Midbrain (tissue), 1 donor: ENCODE results near the gene CEP57L1.
"Not testable (repeated sequence)": the region's sequence is repeated elsewhere in the genome, so short reads cannot be mapped to it uniquely, and the experiment has no call there.

ENCODE experiments used
- DNase-seq: peaks from one replicate; lab custom pipeline; 2025; lab: John Stamatoyannopoulos, UW

Gene CEP57L1

DNA sequence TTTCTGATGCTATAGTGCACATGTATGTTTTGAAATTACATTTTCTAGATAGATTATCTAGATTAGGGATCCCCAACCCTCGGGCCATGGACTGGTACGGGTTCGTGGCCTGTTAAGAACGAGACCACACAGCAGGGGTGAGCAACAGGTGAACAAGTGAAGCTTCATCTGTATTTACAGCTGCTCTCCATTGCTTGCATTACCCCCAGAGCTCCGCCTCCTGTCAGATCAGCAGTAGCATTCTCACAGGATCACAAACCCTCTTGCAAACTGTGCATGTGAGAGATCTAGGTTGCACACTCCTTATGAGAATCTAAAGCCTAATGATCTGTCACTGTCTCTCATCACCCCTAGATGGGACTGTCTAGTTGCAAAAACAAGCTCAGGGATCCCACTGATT lies 10.4 kb downstream of the CEP57L1 start:
- no peak for DNase-seq

DNA sequence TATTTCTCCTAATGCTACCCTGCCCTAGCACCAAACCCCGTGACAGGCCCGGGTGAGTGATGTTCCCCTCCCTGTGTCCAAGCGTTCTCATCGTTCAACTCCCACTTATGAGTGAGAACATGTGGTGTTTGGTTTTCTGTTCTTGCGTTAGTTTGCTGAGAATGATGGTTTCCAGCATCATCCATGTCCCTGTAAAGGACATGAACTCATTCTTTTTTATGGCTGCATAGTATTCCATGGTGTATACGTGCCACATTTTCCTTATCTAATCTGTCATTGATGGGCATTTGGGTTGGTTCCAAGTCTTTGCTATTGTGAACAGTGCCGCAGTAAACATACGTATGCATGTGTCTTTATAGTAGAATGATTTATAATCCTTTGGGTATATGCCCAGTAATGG lies 14.4 kb downstream of the CEP57L1 start:
- not testable (repeated sequence) for DNase-seq

DNA sequence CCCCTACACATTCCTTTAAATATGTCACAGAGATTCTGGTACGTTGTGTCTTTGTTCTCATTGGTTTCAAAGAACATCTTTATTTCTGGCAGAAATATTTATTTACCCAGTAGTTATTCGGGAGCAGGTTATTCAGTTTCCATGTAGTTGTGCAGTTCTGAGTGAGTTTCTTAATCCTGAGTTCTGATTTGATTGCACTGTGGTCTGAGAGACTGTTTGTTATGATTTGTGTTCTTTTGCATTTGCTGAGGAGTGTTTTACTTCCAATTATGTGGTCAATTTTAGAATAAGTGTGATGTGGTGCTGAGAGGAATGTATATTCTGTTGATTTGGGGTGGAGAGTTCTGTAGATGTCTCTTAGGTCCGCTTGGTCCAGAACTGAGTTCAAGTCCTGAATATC lies 17.4 kb downstream of the CEP57L1 start:
- DNase-seq, result not testable (repeated sequence)

GRCh38 chr6:109117346-109118035 lies 22.2 kb downstream of the CEP57L1 start:
- no peak for DNase-seq

DNA sequence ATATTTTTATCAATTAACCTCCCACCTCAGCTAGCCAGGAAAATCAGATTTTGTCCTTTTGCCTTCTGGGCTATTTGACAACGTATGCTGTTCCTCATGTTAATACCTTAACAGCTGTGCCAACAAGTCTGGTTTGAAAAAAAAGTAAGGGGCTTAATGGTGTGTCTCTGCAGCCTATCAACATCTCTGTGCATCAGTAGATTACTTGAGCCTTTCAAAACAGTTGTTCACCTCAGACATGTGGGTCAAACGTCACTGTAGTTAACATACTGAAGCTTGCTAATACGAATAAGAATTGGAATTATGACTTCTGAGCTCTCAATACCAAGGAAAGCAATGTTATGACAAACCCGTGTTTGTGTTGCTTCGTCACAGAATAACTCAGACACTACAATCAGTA lies 23.0 kb downstream of the CEP57L1 start:
- DNase-seq, result no peak

DNA sequence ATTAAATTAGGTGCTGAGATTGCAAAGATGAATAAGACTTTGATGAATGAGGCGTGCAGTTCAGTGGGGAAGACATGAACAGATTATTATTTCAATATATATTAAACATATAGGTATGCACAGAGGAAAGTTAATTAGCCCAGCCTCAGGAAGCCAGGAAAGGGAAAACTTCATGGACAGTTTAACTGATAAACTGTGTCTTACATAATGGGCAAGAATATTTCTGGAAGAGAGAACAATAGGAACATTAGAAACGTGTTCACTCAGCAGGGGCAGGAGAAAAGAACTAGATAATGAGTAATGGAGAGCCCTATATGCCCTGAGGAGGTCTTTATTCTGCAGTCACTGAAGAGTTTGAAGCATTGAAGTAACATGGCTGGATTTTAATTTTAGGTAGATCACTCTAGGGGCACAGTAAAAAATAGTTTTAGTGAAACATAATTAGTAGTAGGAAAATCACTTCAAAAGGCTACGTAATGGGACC lies 23.6 kb downstream of the CEP57L1 start:
- no peak for DNase-seq

GRCh38 chr6:109121411-109121810 lies 26.1 kb downstream of the CEP57L1 start:
- no peak for DNase-seq

DNA sequence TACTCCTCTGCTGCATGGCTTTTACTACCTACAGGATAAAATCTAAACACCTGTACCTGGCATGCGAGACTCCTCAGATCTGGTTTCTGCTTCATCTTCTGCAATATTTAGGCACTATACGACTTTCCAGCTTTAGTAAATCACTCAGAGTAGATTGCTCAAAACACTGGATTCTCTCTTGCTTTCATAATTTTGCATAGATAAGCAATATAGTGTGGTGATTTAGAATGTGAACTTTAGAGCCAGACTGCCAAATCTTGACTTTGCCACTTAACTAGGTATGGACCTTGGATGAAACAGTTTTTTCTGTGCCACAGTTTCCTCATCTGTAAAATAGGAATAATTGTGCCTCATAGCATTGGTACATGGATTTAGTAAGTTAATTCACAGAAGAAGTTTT lies 28.9 kb downstream of the CEP57L1 start:
- DNase-seq, result no peak

DNA sequence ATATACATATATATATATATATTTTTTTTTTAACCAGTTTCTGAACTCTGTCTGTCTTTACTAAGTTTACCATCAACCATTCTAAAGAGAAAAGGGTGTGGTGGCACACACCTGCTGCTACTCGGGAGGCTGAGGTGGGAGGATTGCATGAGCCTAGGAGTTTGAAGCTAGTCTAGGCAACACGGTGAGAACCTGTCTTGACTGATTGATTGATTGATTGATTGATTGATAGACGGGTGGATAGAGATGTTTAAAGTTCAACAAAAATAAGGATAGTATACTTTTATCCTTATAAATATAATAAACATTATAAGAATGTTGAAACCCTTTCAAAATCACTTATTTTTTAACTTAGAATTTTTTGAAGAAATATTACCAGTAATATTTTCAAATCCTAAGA lies 30.2 kb downstream of the CEP57L1 start:
- DNase-seq, result no peak

- DNase-seq, result no peak
Measured at GRCh38 chr6:109130065-109130464, 34.8 kb downstream of the CEP57L1 start.

DNA sequence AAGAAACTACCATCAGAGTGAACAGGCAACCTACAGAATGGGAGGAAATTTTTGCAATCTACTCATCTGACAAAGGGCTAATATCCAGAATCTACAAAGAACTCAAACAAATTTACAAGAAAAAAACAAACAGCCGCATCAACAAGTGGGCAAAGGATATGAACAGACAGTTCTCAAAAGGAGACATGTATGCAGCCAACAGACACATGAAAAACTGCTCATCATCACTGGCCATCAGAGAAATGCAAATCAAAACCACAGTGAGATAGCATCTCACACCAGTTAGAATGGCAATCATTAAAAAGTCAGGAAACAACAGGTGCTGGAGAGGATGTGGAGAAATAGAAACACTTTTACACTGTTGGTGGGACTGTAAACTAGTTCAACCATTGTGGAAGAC lies 40.3 kb downstream of the CEP57L1 start:
- DNase-seq, result not testable (repeated sequence)

DNA sequence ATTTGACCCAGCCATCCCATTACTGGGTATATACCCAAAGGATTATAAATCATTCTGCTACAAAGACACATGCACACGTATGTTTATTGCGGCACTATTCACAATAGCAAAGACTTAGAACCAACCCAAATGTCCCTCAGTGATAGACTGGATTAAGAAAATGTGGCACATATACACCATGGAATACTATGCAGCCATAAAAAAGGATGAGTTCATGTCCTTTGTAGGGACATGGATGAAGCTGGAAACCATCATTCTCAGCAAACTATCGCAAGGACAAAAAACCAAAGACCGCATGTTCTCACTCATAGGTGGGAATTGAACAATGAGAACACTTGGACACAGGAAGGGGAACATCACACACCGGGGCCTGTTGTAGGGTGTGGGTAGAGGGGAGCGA lies 40.7 kb downstream of the CEP57L1 start:
- not testable (repeated sequence) for DNase-seq

GRCh38 chr6:109136530-109136929 lies 41.2 kb downstream of the CEP57L1 start:
- not testable (repeated sequence) for DNase-seq

- DNase-seq, result no peak
Measured at GRCh38 chr6:109139109-109139508, 43.8 kb downstream of the CEP57L1 start.

DNA sequence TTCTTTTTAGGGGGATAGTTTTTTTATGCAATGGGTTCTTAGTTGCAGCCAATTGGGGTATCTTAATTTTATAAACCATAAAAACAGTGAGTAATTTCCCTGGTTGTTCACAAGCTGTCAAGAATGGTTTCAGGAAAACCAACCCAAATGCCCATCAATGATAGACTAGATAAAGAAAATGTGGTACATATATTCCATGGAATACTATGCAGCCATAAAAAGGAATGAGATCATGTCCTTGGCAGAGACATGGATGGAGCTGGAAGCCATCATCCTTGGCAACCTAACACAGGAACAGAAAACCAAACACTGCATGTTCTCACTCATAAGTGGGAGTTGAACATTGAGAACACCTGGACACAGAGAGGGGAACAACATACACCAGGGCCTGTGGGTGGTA lies 46.8 kb downstream of the CEP57L1 start:
- not testable (repeated sequence) for DNase-seq

DNA sequence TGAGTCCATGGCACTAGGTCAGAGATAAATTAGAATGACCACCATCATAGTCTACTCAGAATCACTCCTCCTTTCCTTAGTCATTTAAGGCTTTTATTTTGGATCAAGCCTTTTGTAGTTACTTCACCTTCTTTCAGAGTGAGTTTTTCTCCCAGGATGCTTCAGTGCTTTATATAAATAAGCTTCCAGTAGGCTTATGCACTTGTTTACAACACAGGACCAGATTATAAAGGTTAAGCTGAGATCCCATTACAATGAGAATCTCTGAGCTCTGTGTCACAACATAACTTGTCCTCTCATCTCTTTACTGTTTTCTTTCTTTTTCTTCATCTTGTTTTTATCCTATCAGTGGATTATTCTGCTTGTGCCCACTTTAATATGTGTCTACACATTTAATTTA lies 47.9 kb downstream of the CEP57L1 start:
- DNase-seq, result no peak

- DNase-seq, result not testable (repeated sequence)
Measured at GRCh38 chr6:109148251-109148650, 52.9 kb downstream of the CEP57L1 start.

DNA sequence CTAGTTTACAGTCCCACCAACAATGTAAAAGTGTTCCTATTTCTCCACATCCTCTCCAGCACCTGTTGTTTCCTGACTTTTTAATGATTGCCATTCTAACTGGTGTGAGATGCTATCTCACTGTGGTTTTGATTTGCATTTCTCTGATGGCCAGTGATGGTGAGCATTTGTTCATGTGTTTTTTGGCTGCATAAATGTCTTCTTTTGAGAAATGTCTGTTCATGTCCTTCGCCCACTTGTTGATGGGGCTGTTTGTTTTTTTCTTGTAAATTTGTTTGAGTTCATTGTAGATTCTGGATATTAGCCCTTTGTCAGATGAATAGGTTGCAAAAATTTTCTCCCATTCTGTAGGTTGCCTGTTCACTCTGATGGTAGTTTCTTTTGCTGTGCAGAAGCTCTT lies 53.4 kb downstream of the CEP57L1 start:
- DNase-seq, result not testable (repeated sequence)

- no peak for DNase-seq
Measured at GRCh38 chr6:109153752-109154151, 58.4 kb downstream of the CEP57L1 start.

DNA sequence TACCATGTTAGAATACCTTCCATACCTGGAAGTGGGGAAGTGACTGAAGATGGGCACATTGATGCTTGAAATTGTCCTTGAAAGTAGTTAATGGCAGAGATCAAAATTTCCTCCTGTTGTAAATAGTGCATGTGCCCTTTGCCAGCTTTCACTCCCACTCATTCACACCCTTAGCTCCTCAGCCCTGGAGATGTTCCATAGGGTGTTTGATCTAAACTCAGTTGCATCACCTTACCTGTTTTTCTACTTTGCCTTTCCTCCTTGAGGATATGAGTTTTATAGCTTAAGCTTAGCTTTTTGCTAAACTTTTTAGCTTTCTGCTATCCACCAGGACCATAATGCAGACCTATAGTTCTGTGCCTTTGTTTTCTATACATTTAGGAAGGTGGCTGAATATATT lies 69.0 kb downstream of the CEP57L1 start:
- DNase-seq, result no peak

- DNase-seq, result no peak
Measured at GRCh38 chr6:109165392-109165974, 70.2 kb downstream of the CEP57L1 start.

DNA sequence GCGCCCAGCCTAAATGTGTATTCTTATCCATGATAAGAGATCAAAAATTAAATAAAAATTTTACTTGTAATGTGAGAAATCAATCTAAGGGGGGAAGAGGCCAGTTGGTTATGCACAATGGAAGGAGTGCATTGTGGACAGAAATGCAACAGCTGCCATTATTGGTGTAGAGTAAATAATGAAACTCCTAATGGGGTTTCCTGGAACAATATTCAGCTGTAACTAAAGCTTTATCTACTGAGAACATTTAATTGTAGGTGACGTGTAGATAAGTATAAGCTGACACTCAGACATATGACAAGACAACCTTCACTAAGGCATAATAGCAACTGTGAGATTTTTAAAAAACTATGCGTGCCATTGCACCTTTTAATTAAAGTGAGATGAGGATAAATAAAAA lies 71.4 kb downstream of the CEP57L1 start:
- no peak for DNase-seq

DNA sequence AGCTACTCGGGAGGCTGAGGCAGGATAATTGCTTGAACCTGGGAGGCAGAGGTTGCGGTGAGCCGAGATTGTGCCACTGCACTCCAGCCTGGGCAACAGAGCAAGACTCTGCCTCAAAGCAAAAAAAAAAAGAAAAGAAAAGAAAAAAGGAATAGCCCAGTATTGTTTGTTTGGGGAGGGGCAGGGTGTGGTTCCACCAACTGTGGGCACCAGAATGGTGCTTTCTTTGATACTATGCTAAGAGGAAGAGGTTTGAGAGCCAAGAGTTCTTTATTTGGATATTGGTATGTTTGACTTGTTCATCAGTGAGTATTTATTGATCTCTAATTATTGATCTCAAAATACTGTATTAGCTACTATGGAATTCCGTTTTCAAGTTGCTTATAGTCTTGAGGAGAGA lies 72.3 kb downstream of the CEP57L1 start:
- DNase-seq, result no peak

DNA sequence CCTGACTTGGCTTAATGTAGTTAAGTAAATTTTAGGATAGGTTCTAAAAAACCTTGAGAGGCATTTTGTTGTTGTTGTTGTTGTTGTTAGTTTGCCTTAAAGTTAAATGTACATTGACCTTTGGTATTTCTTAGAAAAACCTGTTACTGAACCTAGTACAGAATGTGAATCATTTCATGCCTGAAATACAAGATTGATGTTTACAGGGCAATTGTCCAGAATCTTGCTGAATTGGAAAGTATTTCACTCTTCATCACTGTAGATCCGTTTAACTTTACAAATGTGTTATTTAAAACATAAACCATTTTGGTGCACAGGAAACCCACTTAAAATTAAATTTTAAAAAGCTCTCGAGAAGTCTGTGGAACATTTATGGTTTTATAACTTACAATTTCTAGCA lies 75.0 kb downstream of the CEP57L1 start:
- DNase-seq, result no peak
